Body of pancreas (tissue), 4 donors: ENCODE data around the gene CNPPD1. TPM values are rescaled to one million over a fixed set of nuclear protein-coding genes. Genes with fewer than 3 reads are reported as not detected.

ENCODE experiments used
- ATAC-seq: fragments of 150-250 bp; one replicate; pipeline ENCODE4 v1.9.1; 2016
- DNase-seq, 4 donors: peaks; one replicate each; pipeline ENCODE4 v3.0.0-alpha.2; 2019
- H3K27ac ChIP-seq, 4 donors: fragments of 200-600 bp; sonication (generic); 1 replicate in 3 of 4; 2 replicates in 1 of 4; pipeline versions ENCODE4 v1.5.1 to v1.6.1; 2016 to 2019; ENCODE audit warnings: mild to moderate bottlenecking in 1 of 4, mixed read lengths in 1 of 4, moderate library complexity in 1 of 4
- H3K27me3 ChIP-seq, 2 donors: fragments of 200-600 bp; sonication (generic); one replicate each; pipeline ENCODE4 v1.6.0; 2016; ENCODE audit warnings: mild to moderate bottlenecking in 1 of 2
- H3K36me3 ChIP-seq, 2 donors: fragments of 200-600 bp; sonication (generic); replicated peaks in 1 of 2; 2 replicates each; pipeline ENCODE4 v1.5.1; 2016; ENCODE audit warnings: low read depth in 2 of 2; ENCODE audit not compliant: insufficient read depth in 1 of 2
- H3K4me1 ChIP-seq: fragments of 200-600 bp; sonication (generic); one replicate; pipeline ENCODE4 v1.6.0; 2016
- H3K4me3 ChIP-seq, 2 donors: fragments of 200-600 bp; sonication (generic); 1 replicate in 1 of 2; 2 replicates in 1 of 2; pipeline ENCODE4 v1.5.1; 2016 to 2019
- H3K9me3 ChIP-seq, 3 donors: fragments of 200-600 bp; sonication (generic); 1 replicate in 2 of 3; 2 replicates in 1 of 3; pipeline ENCODE4 v1.5.1; 2016
- POLR2A ChIP-seq, 3 donors: fragments of 450-650 bp; IDR thresholded peaks; one replicate each; pipeline ENCODE4 v1.6.1; 2016; ENCODE audit warnings: antibody characterized with exemption in 3 of 3, mild to moderate bottlenecking in 2 of 3
- WGBS, 2 donors: methylation state at CpG; one replicate each; pipeline ENCODE4 v1.1.5; 2017; 5-methylcytosine and 5-hydroxymethylcytosine counted together
- intact Hi-C: fragments of 100-400 bp; cut with DNase I; formaldehyde crosslinking; loops from one replicate; pipeline ENCODE4 v1.15.1; 2023
- total RNA-seq, 2 donors: library from RNA; depleted of rRNA; stranded (reverse); fragments of >200 nt; gene quantifications; one replicate each; pipeline ENCODE4 v1.1.0, GENCODE V29; 2016
- TF ChIP-seq, protein P1 (sequence below), 7 experiments: fragments of 450-650 bp in 4 of 7; fragments of 200-600 bp in 3 of 7; sonication (generic) in 3 of 7; IDR thresholded peaks; one replicate each; pipeline ENCODE4 v1.5.1; 2016 to 2019; ENCODE audit warnings: antibody characterized with exemption in 7 of 7

The CNPPD1 gene
- total RNA-seq, 2 donors from 2014 or later = 25.7 to 27.4 TPM

- DNase-seq = peak in 1 of 4 donors; percentile 3
- peaks cover 0 to 3% of the 10 kb centered on the region in 2 donors for H3K36me3 ChIP-seq
- H3K9me3 ChIP-seq = no peaks in the 10 kb centered on the region
- peaks cover 13% of the 10 kb centered on the region for H3K4me1 ChIP-seq
- intact Hi-C loops = no loop called here
- WGBS, 2 donors = 83 to 90% methylated on average over 7 to 8 of the region's 8 CpGs
- no peak overlapping the region for H3K4me3 ChIP-seq
- H3K27me3 ChIP-seq = no peaks in the 10 kb centered on the region
- H3K27ac ChIP-seq = no peak overlapping the region
- ATAC-seq = no peak
- TF ChIP-seq POLR2A (IDR thresholded peaks at IDR 0.05) = no peak
- TF ChIP-seq, protein P1, sequence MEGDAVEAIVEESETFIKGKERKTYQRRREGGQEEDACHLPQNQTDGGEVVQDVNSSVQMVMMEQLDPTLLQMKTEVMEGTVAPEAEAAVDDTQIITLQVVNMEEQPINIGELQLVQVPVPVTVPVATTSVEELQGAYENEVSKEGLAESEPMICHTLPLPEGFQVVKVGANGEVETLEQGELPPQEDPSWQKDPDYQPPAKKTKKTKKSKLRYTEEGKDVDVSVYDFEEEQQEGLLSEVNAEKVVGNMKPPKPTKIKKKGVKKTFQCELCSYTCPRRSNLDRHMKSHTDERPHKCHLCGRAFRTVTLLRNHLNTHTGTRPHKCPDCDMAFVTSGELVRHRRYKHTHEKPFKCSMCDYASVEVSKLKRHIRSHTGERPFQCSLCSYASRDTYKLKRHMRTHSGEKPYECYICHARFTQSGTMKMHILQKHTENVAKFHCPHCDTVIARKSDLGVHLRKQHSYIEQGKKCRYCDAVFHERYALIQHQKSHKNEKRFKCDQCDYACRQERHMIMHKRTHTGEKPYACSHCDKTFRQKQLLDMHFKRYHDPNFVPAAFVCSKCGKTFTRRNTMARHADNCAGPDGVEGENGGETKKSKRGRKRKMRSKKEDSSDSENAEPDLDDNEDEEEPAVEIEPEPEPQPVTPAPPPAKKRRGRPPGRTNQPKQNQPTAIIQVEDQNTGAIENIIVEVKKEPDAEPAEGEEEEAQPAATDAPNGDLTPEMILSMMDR (IDR thresholded peaks at IDR 0.05) = no peak
These were observed 36.3 kb upstream of the CNPPD1 start for GRCh38 chr2:219213026-219213415.

DNA sequence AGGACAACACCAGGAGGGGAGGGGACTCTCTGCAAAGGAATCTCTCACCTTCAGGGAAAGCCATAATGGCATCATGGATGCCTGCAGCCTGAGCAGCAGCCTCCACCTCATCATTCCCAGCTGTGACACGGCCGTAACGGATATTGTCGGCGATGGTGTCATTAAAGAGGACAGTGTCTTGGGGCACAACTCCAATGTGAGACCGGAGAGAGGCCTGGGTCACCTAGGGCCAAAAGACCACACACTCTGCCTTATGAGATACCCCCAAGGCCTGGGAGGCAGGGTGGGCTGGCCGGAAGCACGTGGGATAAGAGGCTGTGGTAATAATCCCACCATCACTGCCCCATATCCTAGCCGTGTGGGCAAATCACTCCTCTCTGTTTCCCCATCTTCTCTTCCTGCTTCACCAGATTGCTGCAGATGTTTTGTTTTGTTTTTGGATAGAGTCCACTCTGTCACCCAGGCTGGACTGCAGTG lies 34.2 kb upstream of the CNPPD1 start:
- Histone ChIP-seq H3K36me3 (peaks cover 0 to 3% of the 10 kb centered on the region in 2 donors), H3K4me3 (no peak overlapping the region), H3K4me1 (peaks cover 17% of the 10 kb centered on the region), H3K9me3 (no peaks in the 10 kb centered on the region), H3K27me3 (no peaks in the 10 kb centered on the region), H3K27ac (no peak overlapping the region)
- no peak for TF ChIP-seq POLR2A (IDR thresholded peaks at IDR 0.05)
- TF ChIP-seq, protein P1 (IDR thresholded peaks at IDR 0.05) = no peak
- DNase-seq (no peak), ATAC-seq (no peak)
- WGBS, 2 donors = 86 to 92% methylated on average over 9 of the region's 9 CpGs
- intact Hi-C loops = no loop called here

GRCh38 chr2:219210196-219210885 lies 33.6 kb upstream of the CNPPD1 start:
- intact Hi-C loops = no loop called here
- no peaks in the 10 kb centered on the region for H3K9me3 ChIP-seq
- DNase-seq (no peak), ATAC-seq (no peak)
- peaks cover 0 to 3% of the 10 kb centered on the region in 2 donors for H3K36me3 ChIP-seq
- no peaks in the 10 kb centered on the region for H3K27me3 ChIP-seq
- peaks cover 19% of the 10 kb centered on the region for H3K4me1 ChIP-seq
- TF ChIP-seq, protein P1 (IDR thresholded peaks at IDR 0.05) = no peak
- no peak for TF ChIP-seq POLR2A (IDR thresholded peaks at IDR 0.05)
- no peak overlapping the region for H3K4me3 ChIP-seq
- WGBS, 2 donors = 93 to 95% methylated on average over 17 to 24 of the region's 24 CpGs
- no peak overlapping the region for H3K27ac ChIP-seq

DNA sequence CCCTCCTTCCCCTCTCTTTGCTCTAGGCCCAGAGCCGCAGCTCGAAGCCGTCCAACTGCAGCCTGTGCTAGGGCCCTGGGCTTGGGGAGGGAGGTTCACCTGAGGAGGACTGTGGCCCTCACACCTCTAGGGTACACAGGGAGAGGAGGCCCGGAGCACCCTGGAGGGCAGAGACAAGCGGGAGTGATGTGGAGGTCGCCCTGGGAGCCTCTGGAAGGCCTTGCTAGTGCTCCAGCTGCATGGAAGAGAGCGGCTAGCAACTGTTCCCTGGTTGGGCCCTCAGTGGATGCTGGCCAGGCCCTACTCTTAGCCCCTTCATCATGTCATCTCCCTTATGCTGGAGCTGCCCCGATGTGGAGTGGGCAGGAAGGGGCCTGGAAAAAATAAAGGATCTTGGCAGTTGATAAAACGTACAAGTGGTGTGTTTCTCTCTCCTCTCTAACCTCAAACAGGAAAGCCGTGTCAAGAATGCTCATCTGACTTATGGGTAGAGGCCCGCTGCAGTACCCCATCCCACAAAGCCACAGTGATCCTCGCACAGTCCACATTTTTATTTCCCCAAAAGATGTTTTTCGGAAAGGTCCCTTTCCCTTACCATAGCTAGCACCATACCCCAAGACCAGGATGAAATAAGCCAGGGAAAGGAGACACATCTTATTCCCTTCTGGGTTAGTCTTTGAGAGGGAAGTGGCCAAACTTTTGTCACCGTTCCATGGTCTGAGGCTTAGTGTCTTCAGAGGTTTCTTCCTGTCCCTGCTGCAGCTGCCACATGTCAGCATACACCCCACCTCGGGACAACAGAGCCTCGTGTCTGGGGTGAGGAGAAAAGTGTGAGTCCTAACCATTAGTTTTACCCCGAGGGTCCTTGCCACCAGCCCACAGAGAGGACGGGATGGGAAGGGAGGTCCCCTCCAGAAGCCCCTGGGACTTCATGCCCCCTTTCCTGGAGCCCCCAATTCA lies 32.8 kb upstream of the CNPPD1 start:
- no peaks in the 10 kb centered on the region for H3K27me3 ChIP-seq
- H3K27ac ChIP-seq = no peak overlapping the region
- no peaks in the 10 kb centered on the region for H3K9me3 ChIP-seq
- H3K4me3 ChIP-seq = no peak overlapping the region
- ATAC-seq (no peak), DNase-seq (no peak)
- no peak for TF ChIP-seq POLR2A (IDR thresholded peaks at IDR 0.05)
- TF ChIP-seq, protein P1 (IDR thresholded peaks at IDR 0.05) = no peak
- WGBS, 2 donors = 80 to 84% methylated on average over 17 to 18 of the region's 18 CpGs
- H3K36me3 ChIP-seq = peaks cover 0 to 3% of the 10 kb centered on the region in 2 donors
- H3K4me1 ChIP-seq = peaks cover 19% of the 10 kb centered on the region
- intact Hi-C loops = no loop called here
